H1 (cell line): Measurements from ENCODE around the gene GPR26. TPM values are rescaled to one million over a fixed set of nuclear protein-coding genes. Genes with fewer than 3 reads are reported as not detected.

Experiments
- CTCF ChIA-PET: fragments of 300-600 bp; sonication (Branson Sonifier 250); formaldehyde crosslinking; loops from one replicate; lab custom pipeline; 2021; ENCODE audit not compliant: partially characterized antibody; lab: Charles Lee
- POLR2A ChIA-PET: fragments of 300-600 bp; sonication (Branson Sonifier 250); formaldehyde crosslinking; loops from one replicate; lab custom pipeline; 2021; ENCODE audit warnings: inconsistent platforms; ENCODE audit not compliant: partially characterized antibody; lab: Charles Lee
- DNase-seq, 2 experiments: peaks; one replicate each; pipeline versions ENCODE4 v3.0.0 to v3.0.0-alpha.2; 2010 to 2022; ENCODE audit warnings: low spot score in 2 of 2, low read depth in 1 of 2, mixed read lengths in 1 of 2
- FAIRE-seq: peaks from 2 replicates; lab custom pipeline; 2011; peaks lifted over from hg19 to GRCh38; lab: Jason Lieb, UNC
- H2AFZ ChIP-seq: 2 replicates; pipeline ENCODE4 v1.8.1; 2012; ENCODE audit warnings: low read length, inconsistent platforms
- H2AK5ac ChIP-seq: 2 replicates; pipeline ENCODE4 v1.6.1; 2013; ENCODE audit warnings: low read depth, low read length
- H2BK120ac ChIP-seq: replicated peaks from 2 replicates; pipeline ENCODE3; 2013; ENCODE audit warnings: low read depth, low read length, inconsistent platforms
- H2BK12ac ChIP-seq: 2 replicates; pipeline ENCODE4 v1.6.1; 2013; ENCODE audit warnings: low read depth, low read length
- H2BK15ac ChIP-seq: 2 replicates; pipeline ENCODE4 v1.6.1; 2013; ENCODE audit warnings: low read length
- H2BK20ac ChIP-seq: 2 replicates; pipeline ENCODE4 v1.6.1; 2013; ENCODE audit warnings: low read length
- H2BK5ac ChIP-seq: 2 replicates; pipeline ENCODE4 v1.6.1; 2013; ENCODE audit warnings: low read depth, low read length
- H3K14ac ChIP-seq: 2 replicates; pipeline ENCODE4 v1.6.1; 2013; ENCODE audit warnings: inconsistent platforms; ENCODE audit not compliant: insufficient read length
- H3K18ac ChIP-seq: 2 replicates; pipeline ENCODE4 v1.6.1; 2013; ENCODE audit warnings: low read length; ENCODE audit errors: extremely low read depth
- H3K23ac ChIP-seq: 2 replicates; pipeline ENCODE4 v1.6.1; 2013; ENCODE audit warnings: inconsistent platforms; ENCODE audit not compliant: insufficient read length
- H3K23me2 ChIP-seq: 2 replicates; pipeline ENCODE4 v1.6.1; 2013; ENCODE audit warnings: low read depth, low read length
- H3K27ac ChIP-seq: 2 replicates; pipeline ENCODE4 v1.6.1; 2011; ENCODE audit warnings: low read depth, low read length, inconsistent platforms
- H3K27me3 ChIP-seq, 4 experiments: replicated peaks in 1 of 4; 1 replicate in 1 of 4; 2 replicates in 3 of 4; pipeline versions ENCODE4 v1.6.1 to v1.8.1; 2011 to 2013; ENCODE audit warnings: low read length in 3 of 4, mild to moderate bottlenecking in 3 of 4, inconsistent platforms in 2 of 4, mixed read lengths in 2 of 4, moderate library complexity in 1 of 4; ENCODE audit not compliant: control insufficient read depth in 3 of 4, insufficient read depth in 3 of 4; ENCODE audit errors: extremely low read depth in 1 of 4
- H3K36me3 ChIP-seq, 4 experiments: 2 replicates each; pipeline versions ENCODE4 v1.6.1 to v1.8.1; 2011 to 2013; ENCODE audit warnings: mild to moderate bottlenecking in 4 of 4, low read length in 3 of 4, moderate library complexity in 2 of 4, control low read depth in 1 of 4, inconsistent platforms in 1 of 4; ENCODE audit not compliant: insufficient read depth in 4 of 4, control insufficient read depth in 2 of 4
- H3K4ac ChIP-seq: replicated peaks from 2 replicates; pipeline ENCODE3; 2013; ENCODE audit warnings: low read length, low read depth, mixed read lengths, inconsistent platforms; ENCODE audit not compliant: insufficient read length
- H3K4me1 ChIP-seq, 4 experiments: replicated peaks in 1 of 4; 1 replicate in 1 of 4; 2 replicates in 3 of 4; pipeline versions ENCODE4 v1.6.1 to v1.8.1; 2011 to 2013; ENCODE audit warnings: low read length in 3 of 4, inconsistent platforms in 2 of 4, mixed read lengths in 1 of 4; ENCODE audit not compliant: insufficient read depth in 4 of 4, control insufficient read depth in 3 of 4
- H3K4me2 ChIP-seq, 2 experiments: 2 replicates each; pipeline versions ENCODE4 v1.6.1 to v1.8.1; 2011 to 2013; ENCODE audit warnings: low read depth in 2 of 2, low read length in 2 of 2, control low read depth in 1 of 2, inconsistent platforms in 1 of 2, mild to moderate bottlenecking in 1 of 2; ENCODE audit not compliant: insufficient read depth in 1 of 2
- H3K4me3 ChIP-seq, 4 experiments: fragments of 200-600, 300-600 bp in 1 of 4; sonication (generic), shearing (Covaris generic), sonication (Bioruptor Twin) in 1 of 4; 2 replicates each; pipeline versions ENCODE4 v1.5.1 to v1.8.1; 2011 to 2016; ENCODE audit warnings: low read length in 4 of 4, low read depth in 3 of 4, control low read depth in 2 of 4, inconsistent platforms in 2 of 4, mild to moderate bottlenecking in 2 of 4, mixed read lengths in 1 of 4, moderate library complexity in 1 of 4; ENCODE audit not compliant: insufficient read depth in 2 of 4; ENCODE audit errors: extremely low read depth in 1 of 4
- H3K56ac ChIP-seq: replicated peaks from 2 replicates; pipeline ENCODE3; 2013; ENCODE audit warnings: low read depth, mild to moderate bottlenecking, mixed read lengths, low read length, inconsistent platforms; ENCODE audit not compliant: insufficient read length
- H3K79me1 ChIP-seq: 2 replicates; pipeline ENCODE4 v1.6.1; 2013; ENCODE audit warnings: low read depth, low read length, control low read depth
- H3K79me2 ChIP-seq, 2 experiments: 2 replicates each; pipeline versions ENCODE4 v1.6.1 to v1.8.1; 2012 to 2013; ENCODE audit warnings: low read length in 2 of 2, mild to moderate bottlenecking in 2 of 2, inconsistent platforms in 1 of 2; ENCODE audit not compliant: insufficient read depth in 2 of 2, control insufficient read depth in 1 of 2
- H3K9ac ChIP-seq, 4 experiments: replicated peaks in 1 of 4; 1 replicate in 1 of 4; 2 replicates in 3 of 4; pipeline versions ENCODE4 v1.6.1 to v1.8.1; 2011 to 2013; ENCODE audit warnings: low read depth in 3 of 4, low read length in 3 of 4, control low read depth in 2 of 4, mild to moderate bottlenecking in 2 of 4, moderate library complexity in 2 of 4, inconsistent platforms in 1 of 4; ENCODE audit errors: extremely low read depth in 1 of 4
- H3K9me3 ChIP-seq, 2 experiments: 2 replicates each; pipeline versions ENCODE4 v1.6.1 to v1.8.1; 2012 to 2013; ENCODE audit warnings: mild to moderate bottlenecking in 2 of 2, moderate library complexity in 2 of 2, control low read depth in 1 of 2, inconsistent platforms in 1 of 2, low read depth in 1 of 2, low read length in 1 of 2, mixed read lengths in 1 of 2; ENCODE audit not compliant: insufficient read depth in 2 of 2
- H4K20me1 ChIP-seq, 2 experiments: replicated peaks in 1 of 2; 2 replicates each; pipeline versions ENCODE3 to v1.8.1; 2011 to 2013; ENCODE audit warnings: inconsistent platforms in 2 of 2, low read length in 2 of 2, mild to moderate bottlenecking in 1 of 2; ENCODE audit not compliant: insufficient read depth in 2 of 2, control insufficient read depth in 1 of 2
- H4K5ac ChIP-seq: 2 replicates; pipeline ENCODE4 v1.6.1; 2013; ENCODE audit warnings: low read length, low read depth, mixed read lengths, inconsistent platforms; ENCODE audit not compliant: insufficient read length
- H4K8ac ChIP-seq: 2 replicates; pipeline ENCODE4 v1.8.0; 2013; ENCODE audit warnings: mild to moderate bottlenecking, moderate library complexity, low read length, inconsistent platforms; ENCODE audit not compliant: insufficient read depth; ENCODE audit errors: extremely low read depth
- H4K91ac ChIP-seq: replicated peaks from 2 replicates; pipeline ENCODE3; 2013; ENCODE audit warnings: low read length, mixed read lengths, inconsistent platforms; ENCODE audit not compliant: insufficient read length
- CHD2 ChIP-seq: IDR thresholded peaks from 2 replicates; pipeline ENCODE4 v1.6.1; 2012; ENCODE audit warnings: low read length, improper control_type of control experiment
- CREB1 ChIP-seq: IDR thresholded peaks from 2 replicates; pipeline ENCODE4 v1.6.1; 2012; ENCODE audit warnings: inconsistent platforms
- CTCF ChIP-seq, 3 experiments: IDR thresholded peaks; 1 replicate in 2 of 3; 2 replicates in 1 of 3; pipeline versions ENCODE4 v1.5.1 to v1.6.1; 2011; ENCODE audit warnings: low read length in 3 of 3, mild to moderate bottlenecking in 3 of 3, inconsistent platforms in 2 of 3, low read depth in 1 of 3, moderate library complexity in 1 of 3; ENCODE audit not compliant: insufficient read depth in 1 of 3; ENCODE audit errors: control extremely low read depth in 1 of 3
- RAD21 ChIP-seq, 2 experiments: IDR thresholded peaks in 1 of 2; conservative IDR thresholded peaks in 1 of 2; 2 replicates each; pipeline ENCODE4 v1.6.1; 2011; ENCODE audit warnings: low read depth in 2 of 2, low read length in 2 of 2, improper control_type of control experiment in 1 of 2, inconsistent platforms in 1 of 2, mild to moderate bottlenecking in 1 of 2, moderate library complexity in 1 of 2
- WGBS, 2 experiments: shearing (Covaris generic) in 1 of 2; methylation state at CpG; one replicate each; pipeline versions ENCODE4 v1.1.6 to v1.1.7; 2013 to 2015; ENCODE audit warnings: low lambda C conversion rate in 2 of 2, mixed read lengths in 2 of 2, inconsistent platforms in 1 of 2, low coverage in 1 of 2, missing lambda C conversion rate in 1 of 2; ENCODE audit not compliant: insufficient replicate concordance in 2 of 2, insufficient coverage in 1 of 2, insufficient read length in 1 of 2; ENCODE audit errors: extremely low coverage in 1 of 2, missing lambda C conversion rate in 1 of 2; 5-methylcytosine and 5-hydroxymethylcytosine counted together
- polyA plus RNA-seq, 7 experiments: library from polyadenylated mRNA; depleted of rRNA in 3 of 7; stranded (reverse) in 5 of 7; unstranded in 2 of 7; fragments of >200 nt in 5 of 7; fragments of 200-250 nt in 2 of 7; gene quantifications; 1 replicate in 5 of 7; 2 replicates in 1 of 7; 4 replicates in 1 of 7; pipeline versions ENCODE4 v1.2.1 to v1.2.3, GENCODE V29; 2011 to 2013; ENCODE audit warnings: missing spikeins in 2 of 7, mixed read lengths in 2 of 7
- total RNA-seq: library from RNA; stranded (reverse); fragmentation: NEBNext Ultra II Directional; extraction: Animal tissue kit (Norgen Biotek cat#: 25700); gene quantifications from 2 replicates; pipeline ENCODE4 v1.2.1, GENCODE V29; 2021

The GPR26 gene
- total and polyA plus RNA-seq, 2 of the 8 experiments (the other 6 are each of a cell fraction or from before 2014, with no cell fraction given): 0.09 to 0.21 TPM

DNA sequence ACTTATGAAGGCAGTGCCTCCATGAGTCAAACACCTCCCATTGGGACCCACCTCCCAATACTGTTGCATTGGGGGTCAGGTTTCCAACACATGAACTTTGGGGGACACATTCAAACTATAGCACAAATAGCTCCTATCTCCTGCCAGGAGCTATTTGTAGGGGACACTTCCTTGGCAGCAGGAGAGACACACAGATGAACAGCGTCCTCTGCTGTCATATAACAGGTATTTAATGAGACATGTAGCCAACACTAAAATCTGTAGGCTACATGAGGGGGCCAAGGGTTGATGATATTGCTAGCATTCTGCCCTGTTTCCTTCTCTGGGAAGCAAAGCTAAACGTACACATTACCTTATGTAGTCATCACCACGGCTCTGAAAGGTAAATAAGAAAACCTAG lies 2.6 kb upstream of the GPR26 start:
- Histone ChIP-seq H2BK20ac (no peak overlapping the region), H2AFZ (no peak overlapping the region), H3K23ac (no peak overlapping the region), H2BK12ac (no peak overlapping the region), H3K56ac (no peak overlapping the region), H3K27me3 (peaks cover 20 to 42% (median 39%) of the 10 kb centered on the region in 4 experiments), H3K27ac (no peak overlapping the region), H3K23me2 (peaks cover 2% of the 10 kb centered on the region; the same call in 1 of the 2 replicates), H3K79me1 (no peaks in the 10 kb centered on the region), H3K18ac (no peak overlapping the region), H3K4me3 (no peak overlapping the region), H3K79me2 (no peaks in the 10 kb centered on the region), H2BK5ac (no peak overlapping the region), H3K9me3 (peaks cover 4 to 7% of the 10 kb centered on the region in 2 experiments; a peak in 2 of 4 replicates), H4K8ac (no peak overlapping the region), H3K4ac (no peak overlapping the region), H3K36me3 (peaks cover 0 to 6% (median 0%) of the 10 kb centered on the region in 4 experiments; a peak in 2 of 8 replicates), H2AK5ac (no peak overlapping the region), H4K91ac (no peak overlapping the region), H4K20me1 (peaks cover 3 to 5% of the 10 kb centered on the region in 2 experiments), H2BK15ac (no peak overlapping the region), H3K4me1 (peaks cover 0 to 11% (median 4%) of the 10 kb centered on the region in 4 experiments; a peak in 4 of 7 replicates), H3K14ac (no peak overlapping the region), H3K4me2 (no peak overlapping the region), H3K9ac (no peak overlapping the region), H4K5ac (no peak overlapping the region), H2BK120ac (no peak overlapping the region)
- no peak for DNase-seq
- 21% methylated on average over 3 of the region's 3 CpGs; no CpG with 5 or more reads in 1 of the 2 experiments for WGBS, 2 experiments
- TF ChIP-seq RAD21 (IDR thresholded peaks at IDR 0.05 in 1 of 2, conservative IDR thresholded peaks at IDR 0.05 in 1 of 2; ENCODE audit: low read depth in 2 of 2, low read length in 2 of 2) (peak; percentile 92 to 97), CTCF (IDR thresholded peaks at IDR 0.05; ENCODE audit: control extremely low read depth in 1 of 3, insufficient read depth in 1 of 3, low read depth in 1 of 3, low read length in 3 of 3) (peak; percentile 14 to 85 (median 85)), CREB1 (no peak), CHD2 (no peak)
- FAIRE-seq: peak; percentile 79
- POLR2A ChIA-PET: interaction anchor here (1.0 to 1.3 kb wide), 2 partner anchors 13 to 82 kb away, joined by 3 to 4 read pairs; no protein-coding TSS in a partner anchor
- CTCF ChIA-PET: interaction anchor here (0.6 to 19.3 kb wide), 36 partner anchors 8 to 538 kb away, joined by 3 to 401 read pairs (median 4); partner anchors contain the start of gene CPXM2
